ENCODE measurements around the gene MED25. TPM values are rescaled to one million over a fixed set of nuclear protein-coding genes. Genes with fewer than 3 reads are reported as not detected.

MED25 gene
- total and polyA plus RNA-seq, 2 of the 8 experiments (the other 6 are each of a cell fraction or from before 2014, with no cell fraction given): 21.6 to 71.4 TPM

DNA sequence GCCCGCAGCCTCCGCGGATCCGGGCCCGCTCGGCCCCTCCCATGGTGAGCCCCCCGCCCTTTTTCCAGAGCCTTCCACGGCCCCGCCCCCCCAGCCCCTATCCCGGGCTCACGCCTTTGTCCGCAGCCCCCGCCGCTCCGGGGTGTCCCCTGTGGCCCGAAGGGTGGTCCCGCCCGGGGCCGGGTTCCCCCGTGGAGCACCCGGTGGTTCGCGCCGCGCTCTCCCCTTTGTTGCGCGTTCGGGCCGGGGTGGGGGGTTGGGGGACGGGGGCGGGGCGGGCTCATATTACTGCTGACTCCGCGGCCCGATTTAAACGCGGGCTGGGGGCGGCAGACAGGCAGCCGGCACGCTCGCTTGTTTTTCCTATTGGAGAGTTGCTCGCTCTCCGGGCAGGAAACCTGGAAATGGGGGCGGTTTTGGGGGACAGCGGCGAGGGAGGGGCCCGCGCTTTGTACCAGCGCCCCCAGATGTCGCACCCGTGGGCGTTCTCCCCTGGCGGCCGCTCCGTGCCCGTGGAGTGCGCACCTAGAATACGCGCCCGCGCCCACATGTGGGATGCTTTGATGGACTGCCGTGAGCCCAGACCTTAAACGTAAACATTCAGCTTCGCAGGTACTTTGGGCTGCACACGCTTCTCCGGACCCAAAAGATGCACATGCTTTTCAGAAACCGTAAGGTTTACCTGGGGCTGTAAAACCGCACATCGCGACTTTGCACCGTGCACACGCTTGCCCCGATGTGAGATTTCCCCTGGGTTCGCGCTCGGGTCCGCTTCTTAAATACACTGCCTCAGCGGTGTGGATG, 33.6 kb downstream of the MED25 start:
- peaks cover 17 to 28% of the 10 kb centered on the region in 2 experiments for H3K79me2 ChIP-seq (ENCODE audit: control insufficient read depth in 1 of 2, insufficient read depth in 2 of 2, low read length in 2 of 2)
- H2BK15ac ChIP-seq (ENCODE audit: low read length): no peak overlapping the region
- no peak overlapping the region for H2BK12ac ChIP-seq (ENCODE audit: low read depth, low read length)
- H2AK5ac ChIP-seq (ENCODE audit: low read depth, low read length): no peak overlapping the region
- peak overlapping the region; percentile 87; the same call in 1 of the 2 replicates for H4K8ac ChIP-seq (ENCODE audit: extremely low read depth, insufficient read depth, low read length)
- WGBS, 2 experiments (ENCODE audit: extremely low coverage in 1 of 2, insufficient coverage in 1 of 2, insufficient read length in 1 of 2, insufficient replicate concordance in 2 of 2, low coverage in 1 of 2, low lambda C conversion rate in 2 of 2, missing lambda C conversion rate in 1 of 2): 10% methylated on average over 35 of the region's 78 CpGs; no CpG with 5 or more reads in 1 of the 2 experiments
- no peak overlapping the region for H4K91ac ChIP-seq (replicated peaks; ENCODE audit: insufficient read length, low read length)
- H3K4me3 ChIP-seq (ENCODE audit: extremely low read depth in 1 of 4, insufficient read depth in 2 of 4, low read depth in 3 of 4, low read length in 4 of 4): peak overlapping the region; percentile 62 to 88 (median 80)
- no peak overlapping the region for H2BK120ac ChIP-seq (replicated peaks; ENCODE audit: low read depth, low read length)
- no peak overlapping the region for H2AFZ ChIP-seq (ENCODE audit: low read length)
- no peak overlapping the region for H3K23ac ChIP-seq (ENCODE audit: insufficient read length)
- H4K20me1 ChIP-seq (replicated peaks in 1 of 2; ENCODE audit: control insufficient read depth in 1 of 2, insufficient read depth in 2 of 2, low read length in 2 of 2): peaks cover 31 to 42% of the 10 kb centered on the region in 2 experiments
- no peaks in the 10 kb centered on the region for H3K9me3 ChIP-seq (ENCODE audit: insufficient read depth in 2 of 2, low read depth in 1 of 2, low read length in 1 of 2)
- peaks cover 3 to 9% (median 6%) of the 10 kb centered on the region in 4 experiments for H3K4me1 ChIP-seq (replicated peaks in 1 of 4; ENCODE audit: control insufficient read depth in 3 of 4, insufficient read depth in 4 of 4, low read length in 3 of 4)
- no peak overlapping the region for H3K4ac ChIP-seq (replicated peaks; ENCODE audit: insufficient read length, low read depth, low read length)
- POLR2A ChIA-PET (ENCODE audit: partially characterized antibody): interaction anchor here (1.1 to 12.4 kb wide), 24 partner anchors 7 to 167 kb away, joined by 3 to 247 read pairs (median 6); partner anchors contain the start of genes ADM5, AP2A1, ATF5 and CPT1C
- H3K27me3 ChIP-seq (replicated peaks in 1 of 4; ENCODE audit: control insufficient read depth in 3 of 4, extremely low read depth in 1 of 4, insufficient read depth in 3 of 4, low read length in 3 of 4): no peaks in the 10 kb centered on the region; a peak in 1 of 7 replicates
- H4K5ac ChIP-seq (ENCODE audit: insufficient read length, low read depth, low read length): peak overlapping the region; percentile 45
- H2BK20ac ChIP-seq (ENCODE audit: low read length): no peak overlapping the region
- H3K79me1 ChIP-seq (ENCODE audit: low read depth, low read length): peaks cover 18% of the 10 kb centered on the region
- peak overlapping the region; percentile 87; the same call in 1 of the 2 replicates for H3K27ac ChIP-seq (ENCODE audit: low read depth, low read length)
- no peak overlapping the region; the same call in none of the 2 replicates for H3K18ac ChIP-seq (ENCODE audit: extremely low read depth, low read length)
- DNase-seq (ENCODE audit: low read depth in 1 of 2, low spot score in 2 of 2) (peak in 1 of 2 experiments; percentile 69), FAIRE-seq (no peak)
- no peak overlapping the region for H2BK5ac ChIP-seq (ENCODE audit: low read depth, low read length)
- CTCF ChIA-PET (ENCODE audit: partially characterized antibody): interaction anchor here (0.7 to 1.2 kb wide), 2 partner anchors 39 to 51 kb away, joined by 3 read pairs; no protein-coding TSS in a partner anchor
- H3K36me3 ChIP-seq (ENCODE audit: control insufficient read depth in 2 of 4, insufficient read depth in 4 of 4, low read length in 3 of 4): peaks cover 0 to 31% (median 11%) of the 10 kb centered on the region in 4 experiments; a peak in 6 of 8 replicates
- H3K23me2 ChIP-seq (ENCODE audit: low read depth, low read length): peaks cover 10% of the 10 kb centered on the region; the same call in 1 of the 2 replicates
- no peak overlapping the region for H3K14ac ChIP-seq (ENCODE audit: insufficient read length)
- no peak overlapping the region for H3K56ac ChIP-seq (replicated peaks; ENCODE audit: insufficient read length, low read depth, low read length)
- H3K4me2 ChIP-seq (ENCODE audit: insufficient read depth in 1 of 2, low read depth in 2 of 2, low read length in 2 of 2): peak overlapping the region; percentile 84 to 98
- peak overlapping the region; percentile 70 to 98 (median 83); a peak in 6 of 7 replicates for H3K9ac ChIP-seq (replicated peaks in 1 of 4; ENCODE audit: extremely low read depth in 1 of 4, low read depth in 3 of 4, low read length in 3 of 4)
- TF ChIP-seq RNF2 (IDR thresholded peaks at IDR 0.05; ENCODE audit: borderline replicate concordance, low read depth, low read length, missing control alignments, poor library complexity, severe bottlenecking) (no peak), CTBP2 (IDR thresholded peaks at IDR 0.05; ENCODE audit: borderline replicate concordance, insufficient read depth, insufficient read length, low read length) (no peak), SIX5 (IDR thresholded peaks at IDR 0.05; ENCODE audit: low read depth, low read length) (no peak), BRCA1 (IDR thresholded peaks at IDR 0.05; ENCODE audit: low read depth, low read length) (no peak), TBP (IDR thresholded peaks at IDR 0.05; ENCODE audit: low read depth, low read length) (no peak), POLR2A (IDR thresholded peaks at IDR 0.05; ENCODE audit: control extremely low read depth in 1 of 2, low read depth in 2 of 2, low read length in 2 of 2) (peak in 1 of 2 experiments; percentile 54; a peak in 2 of 3 replicates), SIN3A (conservative IDR thresholded peaks at IDR 0.05 in 1 of 2, IDR thresholded peaks at IDR 0.05 in 1 of 2; ENCODE audit: low read depth in 1 of 2, low read length in 2 of 2) (peak in 1 of 2 experiments; percentile 40; a peak in 1 of 4 replicates)
- TF ChIP-seq, protein P1, sequence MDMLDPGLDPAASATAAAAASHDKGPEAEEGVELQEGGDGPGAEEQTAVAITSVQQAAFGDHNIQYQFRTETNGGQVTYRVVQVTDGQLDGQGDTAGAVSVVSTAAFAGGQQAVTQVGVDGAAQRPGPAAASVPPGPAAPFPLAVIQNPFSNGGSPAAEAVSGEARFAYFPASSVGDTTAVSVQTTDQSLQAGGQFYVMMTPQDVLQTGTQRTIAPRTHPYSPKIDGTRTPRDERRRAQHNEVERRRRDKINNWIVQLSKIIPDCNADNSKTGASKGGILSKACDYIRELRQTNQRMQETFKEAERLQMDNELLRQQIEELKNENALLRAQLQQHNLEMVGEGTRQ (IDR thresholded peaks at IDR 0.05; ENCODE audit: low read length): no peak
